Astrocyte of the spinal cord (primary cell): ENCODE results near the gene CEND1.

Experiments used
- DNase-seq: peaks from one replicate; pipeline ENCODE4 v3.0.0; 2011; ENCODE audit warnings: low read depth, low spot score
- H3K4me3 ChIP-seq: 2 replicates; pipeline ENCODE4 v1.5.1; 2011; ENCODE audit warnings: low read depth, mild to moderate bottlenecking, low read length, moderate library complexity
- in situ Hi-C: cut with HindIII; loops from 2 replicates; pipeline ENCODE4 v1.10.0; 2017; ENCODE audit warnings: low sequenced_read_pairs
- TF ChIP-seq, protein P1 (sequence below): IDR thresholded peaks from 2 replicates; pipeline ENCODE4 v1.5.1; 2012; ENCODE audit warnings: low read depth, mild to moderate bottlenecking, low read length, inconsistent platforms

The CEND1 gene

DNA sequence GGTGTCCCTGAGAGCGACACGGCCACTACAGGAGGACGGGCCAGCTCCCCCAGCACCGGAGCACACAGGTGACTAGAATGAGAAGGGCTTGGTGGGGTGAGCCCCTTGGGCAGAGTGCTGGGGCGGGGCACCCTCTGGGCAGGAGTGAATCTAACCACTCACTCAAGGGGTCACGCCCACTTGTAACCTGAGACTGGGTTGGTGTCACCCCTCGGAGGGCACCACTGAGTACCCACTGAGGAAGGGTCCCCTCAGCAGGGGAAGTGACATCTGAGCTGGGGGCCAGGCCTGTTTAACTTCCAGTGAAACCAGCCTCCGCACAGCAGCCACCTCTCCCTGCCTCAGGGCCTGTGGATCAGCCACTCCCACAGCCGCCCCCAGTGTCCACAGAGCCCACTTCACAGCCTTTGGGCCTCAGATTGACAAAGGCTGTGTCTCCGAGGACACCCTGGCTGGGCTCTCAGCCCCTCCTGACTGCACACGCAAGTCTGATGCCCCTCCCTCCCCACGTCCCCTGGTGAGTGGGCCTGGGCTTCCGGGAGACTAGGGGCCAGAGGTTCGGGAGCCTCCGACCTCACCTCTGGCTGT, 18.2 kb downstream of the CEND1 start:
- TF ChIP-seq, protein P1, sequence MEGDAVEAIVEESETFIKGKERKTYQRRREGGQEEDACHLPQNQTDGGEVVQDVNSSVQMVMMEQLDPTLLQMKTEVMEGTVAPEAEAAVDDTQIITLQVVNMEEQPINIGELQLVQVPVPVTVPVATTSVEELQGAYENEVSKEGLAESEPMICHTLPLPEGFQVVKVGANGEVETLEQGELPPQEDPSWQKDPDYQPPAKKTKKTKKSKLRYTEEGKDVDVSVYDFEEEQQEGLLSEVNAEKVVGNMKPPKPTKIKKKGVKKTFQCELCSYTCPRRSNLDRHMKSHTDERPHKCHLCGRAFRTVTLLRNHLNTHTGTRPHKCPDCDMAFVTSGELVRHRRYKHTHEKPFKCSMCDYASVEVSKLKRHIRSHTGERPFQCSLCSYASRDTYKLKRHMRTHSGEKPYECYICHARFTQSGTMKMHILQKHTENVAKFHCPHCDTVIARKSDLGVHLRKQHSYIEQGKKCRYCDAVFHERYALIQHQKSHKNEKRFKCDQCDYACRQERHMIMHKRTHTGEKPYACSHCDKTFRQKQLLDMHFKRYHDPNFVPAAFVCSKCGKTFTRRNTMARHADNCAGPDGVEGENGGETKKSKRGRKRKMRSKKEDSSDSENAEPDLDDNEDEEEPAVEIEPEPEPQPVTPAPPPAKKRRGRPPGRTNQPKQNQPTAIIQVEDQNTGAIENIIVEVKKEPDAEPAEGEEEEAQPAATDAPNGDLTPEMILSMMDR: no peak
- no peak for DNase-seq
- H3K4me3 ChIP-seq: no peak overlapping the region
- in situ Hi-C loops: no loop called here

DNA sequence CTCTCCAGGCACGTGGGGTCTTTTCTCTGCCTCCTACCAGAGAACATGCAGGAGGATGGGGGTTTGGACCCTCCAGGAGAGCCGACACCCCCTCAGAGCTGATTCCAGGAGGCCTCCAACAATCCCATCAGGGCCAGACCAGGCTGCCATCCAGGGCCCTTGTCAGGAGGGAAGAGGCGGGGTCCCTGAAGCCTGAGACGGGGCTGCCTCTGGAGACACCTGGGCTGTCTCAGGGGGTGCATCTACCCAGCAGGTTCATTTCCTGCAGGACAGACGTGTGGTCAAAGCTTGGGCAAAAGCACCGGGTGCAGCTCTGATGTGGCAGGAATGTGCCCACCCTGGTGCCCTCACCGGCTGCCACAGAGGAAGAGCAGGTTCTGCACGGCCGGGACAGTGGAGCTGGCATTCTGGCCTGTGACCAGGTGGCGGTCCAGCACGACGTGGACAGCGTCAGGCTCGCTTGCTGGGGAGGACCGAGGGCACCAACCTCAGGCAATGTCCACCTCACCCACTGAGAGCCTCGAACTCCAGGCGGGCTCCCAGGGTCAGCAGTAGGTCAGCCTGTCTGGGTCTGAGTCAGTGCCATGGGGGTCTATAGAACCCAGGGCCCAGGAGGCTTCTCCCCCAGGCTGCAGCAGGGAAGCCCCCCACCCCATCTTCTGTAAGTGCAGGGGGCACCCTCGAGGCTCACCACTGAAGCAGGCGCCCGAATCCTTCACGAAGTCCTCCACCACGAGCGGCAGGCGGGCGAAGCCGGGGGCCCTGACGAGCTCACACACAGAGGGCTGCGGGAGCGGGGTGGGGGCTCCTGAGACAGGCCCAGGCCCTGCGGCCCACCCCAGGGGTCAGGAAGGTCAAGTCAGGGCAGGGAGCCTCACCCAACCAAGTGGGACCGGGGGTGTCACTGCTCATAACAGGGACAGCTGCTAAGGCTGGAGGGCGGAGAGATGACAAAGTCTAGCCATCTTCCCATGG, 19.0 kb downstream of the CEND1 start:
- TF ChIP-seq, protein P1: no peak
- in situ Hi-C loops: no loop called here
- no peak overlapping the region for H3K4me3 ChIP-seq

DNA sequence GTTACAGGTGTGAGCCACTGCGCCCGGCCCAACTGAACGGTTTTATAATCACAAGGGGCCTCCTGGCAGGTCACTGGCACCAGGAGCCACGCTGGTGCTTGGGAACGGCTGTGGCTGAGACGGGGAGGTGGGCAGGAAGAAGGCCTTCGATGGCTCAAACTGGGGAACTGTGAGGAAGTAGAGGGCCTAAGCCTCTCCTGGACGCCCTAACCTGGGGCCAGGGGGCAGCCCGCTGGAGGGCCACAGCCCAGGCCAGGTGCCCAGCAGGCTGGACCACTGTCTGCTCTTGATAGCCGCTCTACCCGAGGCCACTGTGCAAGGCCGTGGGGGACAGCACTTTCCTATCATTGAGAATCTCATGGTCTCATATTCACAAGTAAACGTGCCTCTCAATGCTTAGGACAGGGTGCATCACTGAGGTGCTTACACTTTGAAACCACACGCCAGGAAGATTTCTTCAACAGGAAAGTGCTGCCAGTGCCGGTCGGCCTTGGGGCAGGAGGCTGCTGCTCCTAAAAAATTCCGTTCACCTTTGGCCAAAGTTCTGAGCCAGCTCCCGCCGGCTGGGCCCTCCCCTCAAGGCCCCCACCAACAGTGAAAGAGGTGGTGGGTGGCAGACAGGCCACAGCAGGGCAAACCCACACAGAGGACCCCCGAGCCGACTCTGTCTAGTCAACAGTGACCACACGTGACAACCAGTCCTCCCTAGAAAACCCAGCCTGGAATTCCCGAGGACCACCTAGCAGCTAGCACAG, 19.8 kb downstream of the CEND1 start:
- no peak for DNase-seq
- in situ Hi-C loops: no loop called here
- TF ChIP-seq, protein P1: no peak
- H3K4me3 ChIP-seq: no peak overlapping the region

More for the DNA sequence above, 19.0 kb downstream of the CEND1 start:
- no peak for DNase-seq

DNA sequence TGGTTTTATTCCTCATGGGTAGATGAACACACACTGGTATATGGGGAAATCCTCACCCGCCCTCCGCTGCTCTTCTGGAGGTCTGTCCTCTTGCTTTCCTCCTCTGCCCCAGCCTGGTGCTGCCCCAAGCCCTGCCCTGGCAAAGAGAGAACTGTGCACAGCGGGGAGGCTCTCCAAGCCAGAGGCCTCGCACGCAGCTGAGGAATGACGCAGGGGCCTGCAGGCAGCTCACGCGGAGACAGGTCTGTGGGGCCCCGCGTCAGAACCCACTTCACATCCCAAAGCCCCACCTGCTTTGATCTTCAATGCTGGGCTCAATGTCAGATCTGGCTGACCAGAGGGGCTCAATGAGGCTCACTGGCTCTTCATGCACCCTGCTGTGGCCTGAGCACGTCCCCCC, 22.7 kb downstream of the CEND1 start:
- in situ Hi-C loops: no loop called here

DNA sequence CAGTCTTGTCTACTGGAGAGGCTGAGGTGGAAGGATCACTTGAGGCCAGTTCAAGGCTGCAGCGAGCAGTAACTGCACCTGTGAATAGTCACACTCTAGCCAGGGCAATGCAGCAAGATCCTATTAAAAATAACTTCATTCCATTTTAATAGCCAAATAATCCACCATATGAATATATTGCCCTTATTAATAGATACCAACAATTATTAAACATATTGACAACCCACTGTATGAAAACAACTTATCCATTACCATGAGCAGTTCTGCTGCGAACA, 23.0 kb downstream of the CEND1 start:
- H3K4me3 ChIP-seq: no peak overlapping the region
- no peak for DNase-seq
- TF ChIP-seq, protein P1: no peak
- in situ Hi-C loops: no loop called here

More for the DNA sequence above, 22.7 kb downstream of the CEND1 start:
- H3K4me3 ChIP-seq: no peak overlapping the region
- TF ChIP-seq, protein P1: no peak
- DNase-seq: no peak

DNA sequence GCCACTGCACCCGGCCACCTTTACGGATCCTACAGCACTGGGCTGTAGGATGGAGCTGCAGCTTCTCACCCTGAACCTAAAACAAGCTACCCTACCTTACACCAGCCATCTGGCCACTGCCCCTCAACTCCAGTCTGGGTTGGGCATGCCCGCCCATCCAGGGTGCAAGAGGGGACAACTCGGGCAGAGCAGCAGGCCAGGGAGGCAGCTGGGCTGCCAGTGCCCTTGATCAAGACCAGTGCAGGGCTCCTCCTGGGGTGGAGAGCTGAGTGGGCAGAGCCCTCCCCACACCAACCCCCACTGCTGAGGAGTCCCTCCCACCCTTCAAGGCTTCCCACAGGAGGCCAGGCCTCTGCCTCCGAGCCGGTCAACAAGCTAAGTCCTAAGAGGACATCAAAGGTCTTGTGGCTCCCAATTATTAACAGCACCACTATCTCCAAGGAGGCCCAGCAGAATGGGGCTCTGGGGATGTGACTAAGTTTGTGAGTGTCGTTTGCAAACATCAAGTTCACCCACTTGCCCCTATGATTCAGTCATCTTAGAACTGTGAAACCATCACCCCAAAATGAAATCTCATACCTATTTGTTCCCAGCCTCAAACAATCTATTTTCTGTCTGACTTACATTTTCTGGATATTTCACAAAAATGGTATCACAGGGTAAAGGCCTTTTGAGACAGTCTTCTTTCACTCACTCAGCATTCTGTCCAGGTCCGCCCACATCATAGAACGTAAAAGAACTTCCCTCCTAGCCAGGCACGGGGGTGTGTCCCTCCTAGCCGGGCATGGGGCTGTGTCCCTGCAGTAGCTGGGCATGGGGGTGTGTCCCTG, 23.6 kb downstream of the CEND1 start:
- TF ChIP-seq, protein P1: no peak
- DNase-seq: no peak
- no peak overlapping the region for H3K4me3 ChIP-seq
- in situ Hi-C loops: no loop called here
